GM18873 (cell line): ENCODE measurements around the gene RCL1.
A peak's percentile ranks its signal among the peaks of the same experiment; 100 is the strongest.
"Not testable (repeated sequence)": the region's sequence is repeated elsewhere in the genome, so short reads cannot be mapped to it uniquely, and the experiment has no call there.

Experiments
- ATAC-seq: cut with Tn5 transposase; IDR thresholded peaks from one replicate; pipeline ENCODE4 v1.9.1; 2021; ENCODE audit warnings: mild to moderate bottlenecking, moderate library complexity, moderate number of reproducible peaks; ENCODE audit not compliant: unreplicated experiment, low FRiP score

Gene RCL1

GRCh38 chr9:4781408-4781807 lies 11.3 kb upstream of the RCL1 start:
- no peak for ATAC-seq

DNA sequence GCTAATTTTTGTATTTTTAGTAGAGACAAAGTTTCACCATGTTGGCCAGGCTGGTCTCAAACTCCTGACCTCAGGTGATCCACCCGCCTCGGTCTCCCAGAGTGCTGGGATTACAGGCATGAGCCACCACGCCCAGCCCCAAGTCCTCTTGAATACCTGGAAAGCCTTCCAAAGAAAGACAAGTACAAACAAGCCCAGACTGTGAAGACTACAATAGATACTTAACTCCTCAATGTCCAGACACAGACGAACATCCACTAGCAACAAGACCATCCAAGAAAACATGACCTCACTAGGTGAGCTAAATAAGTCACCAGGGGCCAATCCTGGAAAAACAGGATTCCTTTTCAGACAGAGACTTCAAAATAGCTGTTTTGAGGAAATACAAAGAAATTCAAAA lies 9.6 kb upstream of the RCL1 start:
- ATAC-seq: not testable (repeated sequence)

DNA sequence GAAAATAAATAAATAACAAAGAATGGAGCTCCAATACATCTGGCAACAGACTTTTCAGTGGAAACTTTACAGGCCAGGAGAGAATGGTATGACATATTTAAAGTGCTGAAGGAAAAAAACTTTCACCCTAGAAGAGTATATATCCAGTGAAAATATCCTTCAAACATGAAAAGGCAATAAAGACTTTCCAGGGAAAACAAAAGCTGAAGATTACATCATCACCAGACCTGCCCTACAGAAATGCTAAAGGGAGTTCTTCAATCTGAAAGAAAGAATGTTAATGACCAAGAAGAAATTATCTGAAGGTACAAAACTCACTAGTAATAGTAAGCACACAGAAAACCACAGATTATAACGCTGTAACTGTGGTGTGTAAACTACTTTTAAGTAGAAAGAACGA lies 8.3 kb upstream of the RCL1 start:
- no peak for ATAC-seq

- ATAC-seq: no peak
Observed at GRCh38 chr9:4786599-4786998, 6.1 kb upstream of the RCL1 start.

- no peak for ATAC-seq
Observed at GRCh38 chr9:4787876-4788275, 4.9 kb upstream of the RCL1 start.

DNA sequence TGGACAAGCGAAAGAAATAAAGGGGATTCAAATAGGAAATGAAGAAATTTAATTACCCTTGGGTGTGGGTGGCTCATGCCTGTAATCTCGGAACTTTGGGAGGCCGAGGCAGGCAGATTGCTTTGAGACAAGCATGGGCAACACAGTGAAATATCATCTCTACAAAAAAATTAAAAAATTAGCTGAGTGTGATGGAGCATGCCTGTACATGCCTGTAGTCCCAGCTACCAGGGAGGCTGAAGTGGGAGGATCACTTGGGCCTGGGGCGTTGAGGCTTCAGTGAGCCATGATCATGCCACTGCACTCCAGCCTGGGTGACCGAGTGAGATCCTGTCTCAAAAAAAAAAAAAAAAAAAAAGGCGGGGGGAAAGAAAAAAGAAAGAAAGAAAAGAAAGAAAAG lies 4.0 kb upstream of the RCL1 start:
- ATAC-seq: no peak

DNA sequence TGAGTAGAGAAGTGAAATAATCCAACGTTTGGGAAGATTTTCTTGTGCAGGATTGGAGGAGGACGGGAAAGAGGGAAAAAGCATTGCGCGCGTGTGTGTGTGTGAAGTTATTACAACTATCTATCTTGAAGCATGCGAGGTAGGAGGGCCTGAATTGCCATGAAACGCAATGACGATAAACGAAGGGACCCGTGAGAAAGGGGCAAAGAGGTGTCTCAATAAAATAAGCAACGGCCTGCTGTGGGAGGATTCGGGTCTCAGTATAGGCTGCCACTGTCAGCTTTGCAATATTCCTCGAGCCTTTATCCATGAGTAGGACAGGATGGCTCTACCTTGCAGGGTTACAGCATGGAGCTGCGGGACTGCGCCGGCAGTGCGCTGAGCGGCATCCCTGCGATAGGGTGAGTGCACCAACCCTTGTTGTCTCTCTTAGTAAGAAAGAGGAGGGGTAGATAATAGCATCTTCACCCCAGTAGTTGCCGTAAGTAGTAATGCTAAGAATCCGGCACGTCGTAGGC lies 631 bp upstream of the RCL1 start:
- ATAC-seq: peak; percentile 27

DNA sequence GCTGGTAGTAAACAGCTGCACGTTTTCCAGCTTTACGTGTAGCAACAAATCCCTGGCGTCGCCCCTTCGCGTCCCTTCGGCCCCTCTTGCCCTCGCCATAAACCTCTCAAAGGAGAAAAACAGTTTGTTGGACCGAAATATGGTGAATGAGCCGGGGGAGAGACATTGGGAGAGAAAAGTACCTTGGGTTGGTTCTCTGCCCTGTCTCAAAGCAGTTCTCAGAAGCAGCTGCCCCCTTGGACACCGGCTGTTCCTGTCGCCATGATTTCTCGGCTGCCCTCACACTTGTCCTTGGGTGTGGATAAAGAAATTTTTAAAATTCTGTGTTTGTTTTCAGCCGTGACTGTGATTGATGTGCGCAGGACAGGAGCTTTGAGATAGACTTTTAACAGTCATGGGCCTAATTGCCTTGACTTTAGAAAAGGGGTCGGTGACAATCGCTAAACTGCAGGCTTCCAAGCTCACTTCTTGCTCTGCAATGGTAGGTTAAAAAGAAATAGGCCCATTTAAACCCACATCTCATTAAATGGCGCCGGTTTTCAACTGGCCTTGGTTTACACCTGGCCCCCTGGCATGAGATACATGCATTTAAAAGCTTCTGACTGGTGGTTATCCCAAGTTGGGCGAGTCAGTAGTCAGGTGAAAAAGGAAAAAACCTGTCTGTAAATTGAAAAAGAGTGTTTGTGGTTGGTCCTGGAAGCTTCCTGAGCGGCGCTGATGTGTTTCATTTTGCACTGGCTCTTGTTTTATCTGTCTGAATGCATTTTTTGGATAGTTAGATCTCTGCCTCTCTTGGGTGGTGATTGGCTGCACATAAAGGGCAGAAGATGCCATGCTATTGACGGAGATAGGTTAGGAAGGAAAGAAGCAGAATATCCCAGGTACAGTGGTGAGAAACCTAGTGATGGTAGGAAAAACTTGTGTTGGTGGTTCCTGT lies 983 bp downstream of the RCL1 start:
- no peak for ATAC-seq

DNA sequence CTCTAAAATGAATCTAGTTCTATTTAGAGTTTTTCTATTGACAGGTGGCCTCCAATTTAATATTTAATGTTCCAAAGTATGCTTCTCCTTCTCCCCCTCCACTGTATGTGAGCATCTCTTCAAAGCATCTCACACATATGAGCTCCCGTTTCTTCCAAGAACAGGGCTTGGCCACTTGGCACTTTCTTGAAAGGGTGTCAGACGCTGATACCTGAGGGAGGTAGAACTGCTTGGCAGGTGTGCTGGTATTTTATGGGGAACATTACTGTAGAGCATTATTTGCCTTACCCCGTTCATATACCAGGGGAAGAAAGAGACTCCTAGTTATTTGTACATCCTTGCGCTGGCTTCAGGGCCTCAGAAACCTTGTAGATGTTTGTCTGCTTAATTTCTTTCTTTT lies 1.9 kb downstream of the RCL1 start:
- ATAC-seq: no peak

- not testable (repeated sequence) for ATAC-seq
Observed at GRCh38 chr9:4795108-4795507, 2.4 kb downstream of the RCL1 start.

DNA sequence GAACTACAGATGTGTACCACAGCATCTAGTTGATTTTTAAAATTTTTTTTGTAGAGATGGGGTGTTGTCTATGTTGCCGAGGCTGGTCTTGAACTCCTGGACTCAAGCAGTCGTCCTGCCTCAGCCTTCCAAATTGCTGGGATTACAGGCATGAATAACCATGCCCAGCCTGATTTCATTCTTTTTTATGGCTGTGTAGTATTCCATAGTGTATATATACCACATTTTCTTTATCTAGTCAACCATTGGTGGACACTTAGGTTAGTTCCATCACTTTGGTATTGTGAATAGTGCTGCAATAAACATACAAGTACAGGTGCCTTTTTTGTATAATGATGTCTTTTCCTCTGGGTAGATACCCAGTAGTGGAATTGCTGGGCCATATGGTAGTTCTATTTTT lies 3.8 kb downstream of the RCL1 start:
- no peak for ATAC-seq

DNA sequence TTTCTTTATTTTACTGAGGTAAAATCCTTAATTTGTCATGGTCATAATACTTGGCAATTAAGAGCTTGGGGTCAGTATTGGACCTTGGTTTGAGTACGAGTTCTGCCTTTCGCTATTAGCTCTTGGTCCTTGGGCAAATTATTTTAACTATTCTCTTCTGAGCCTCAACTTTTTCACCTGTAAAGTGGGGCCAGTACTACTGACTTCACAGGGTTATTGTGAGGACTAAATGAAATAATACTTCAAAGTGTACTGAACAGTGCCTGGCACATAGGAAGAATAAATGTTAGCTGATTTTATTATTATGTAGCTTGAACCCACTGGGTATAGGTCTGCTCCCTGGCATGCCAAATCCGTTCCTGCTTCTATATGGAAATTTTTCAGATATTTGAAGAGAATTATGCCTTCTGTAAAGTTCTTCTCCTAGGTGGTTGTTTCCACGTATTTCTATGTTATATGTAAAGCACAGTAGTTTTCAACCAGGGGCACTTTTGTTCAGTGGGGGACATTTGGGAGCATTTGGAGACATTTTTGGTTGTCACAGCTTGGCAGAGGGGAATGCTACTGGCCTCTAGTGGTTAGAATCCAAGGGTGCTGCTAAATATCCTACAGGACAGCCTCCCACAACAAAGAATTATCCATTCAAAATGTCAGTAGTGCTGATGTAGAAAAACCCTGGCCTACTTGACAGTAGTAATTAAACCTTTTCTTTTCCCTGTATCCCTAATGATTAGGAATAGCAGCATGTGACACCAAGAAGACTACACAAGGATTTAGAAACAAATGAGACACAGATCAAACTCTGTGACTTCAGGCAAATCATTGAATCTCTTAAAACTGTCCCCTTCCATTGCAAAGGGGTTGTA lies 4.5 kb downstream of the RCL1 start:
- ATAC-seq: no peak

DNA sequence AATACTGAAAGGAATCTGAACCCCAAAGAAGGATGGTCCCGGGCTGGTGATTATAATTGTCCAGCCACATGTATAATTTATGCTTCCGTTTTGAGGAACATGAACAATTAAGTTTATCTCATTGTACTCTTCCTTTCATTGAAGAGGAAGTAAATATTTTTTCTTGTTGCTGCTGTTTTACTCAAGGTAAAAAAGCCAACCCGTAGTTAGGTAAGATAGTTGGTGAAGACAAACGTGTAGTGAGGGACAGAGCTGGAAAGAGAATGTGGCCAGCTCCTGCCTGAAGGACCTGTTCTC lies 5.1 kb downstream of the RCL1 start:
- no peak for ATAC-seq

DNA sequence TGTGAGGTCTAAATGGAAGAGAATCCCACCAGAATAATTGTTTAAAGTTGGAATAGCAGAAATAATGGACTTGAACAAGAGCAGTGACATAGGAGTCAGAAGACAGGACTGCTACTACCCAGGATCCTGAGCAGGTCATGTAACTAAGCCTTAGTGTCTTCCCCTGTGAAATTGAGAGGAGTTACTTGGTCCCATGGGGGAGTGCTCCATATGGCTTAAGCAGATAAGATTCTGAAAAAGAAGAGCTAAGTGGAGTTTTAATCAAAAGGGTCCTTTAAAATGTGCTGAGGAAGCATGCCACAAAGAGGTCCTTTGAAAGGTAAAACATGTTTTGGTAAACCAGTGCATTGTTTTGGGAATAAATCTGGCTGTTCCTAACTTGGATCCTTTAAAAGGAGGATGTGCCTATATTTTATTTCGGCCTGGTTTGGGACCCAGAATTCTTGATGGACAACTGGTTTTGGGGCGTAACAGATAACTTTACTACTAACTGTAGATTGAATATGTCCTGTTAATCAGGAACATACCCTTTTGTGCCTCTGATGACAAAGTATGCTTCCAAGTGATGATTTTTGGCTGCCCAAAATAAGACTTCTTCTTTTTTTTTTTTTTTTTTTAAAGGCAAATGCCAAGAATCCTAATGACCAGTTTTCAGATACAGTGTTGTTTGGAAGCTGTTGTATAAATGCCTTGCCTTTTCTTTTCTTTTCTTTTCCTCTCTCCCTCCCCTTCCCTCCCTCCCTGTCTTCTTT lies 5.7 kb downstream of the RCL1 start:
- no peak for ATAC-seq

DNA sequence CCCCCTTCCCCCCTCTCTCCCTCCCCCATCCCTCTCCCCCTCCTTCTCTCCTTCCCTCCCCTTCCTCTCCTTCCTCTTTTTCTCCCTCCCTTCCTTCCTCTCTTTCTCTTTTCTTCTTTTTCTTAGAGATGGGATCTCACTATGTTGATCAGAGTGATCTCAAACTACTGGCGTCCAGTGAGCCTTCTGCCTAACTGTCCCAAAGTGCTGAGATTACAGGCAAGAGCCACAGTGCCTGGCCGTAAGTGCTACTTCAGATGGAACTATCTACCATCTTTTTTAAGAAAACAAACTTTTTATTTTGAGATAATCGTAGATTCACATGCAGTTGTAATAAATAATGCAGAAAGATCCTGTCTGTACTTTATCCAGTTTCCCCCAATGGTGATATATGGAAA lies 6.3 kb downstream of the RCL1 start:
- no peak for ATAC-seq

DNA sequence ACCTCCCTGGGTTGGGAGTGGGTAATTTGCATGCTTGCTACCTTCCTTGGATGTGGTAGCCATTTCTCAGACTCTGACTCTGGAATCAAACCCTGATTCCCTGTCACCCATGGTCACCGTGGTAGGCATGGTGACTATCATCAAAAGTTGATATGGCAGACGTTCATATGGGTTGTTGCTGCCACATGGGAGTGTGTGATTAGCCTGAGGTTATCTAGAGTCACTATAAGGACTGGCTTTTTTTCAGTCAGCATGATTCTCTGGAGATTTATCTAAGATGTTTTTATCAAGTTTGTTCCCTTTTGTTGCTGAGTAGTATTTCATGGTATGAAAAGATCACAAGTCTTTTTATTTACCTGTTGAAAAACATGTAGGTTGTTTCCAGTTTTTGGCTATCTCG lies 7.0 kb downstream of the RCL1 start:
- no peak for ATAC-seq

DNA sequence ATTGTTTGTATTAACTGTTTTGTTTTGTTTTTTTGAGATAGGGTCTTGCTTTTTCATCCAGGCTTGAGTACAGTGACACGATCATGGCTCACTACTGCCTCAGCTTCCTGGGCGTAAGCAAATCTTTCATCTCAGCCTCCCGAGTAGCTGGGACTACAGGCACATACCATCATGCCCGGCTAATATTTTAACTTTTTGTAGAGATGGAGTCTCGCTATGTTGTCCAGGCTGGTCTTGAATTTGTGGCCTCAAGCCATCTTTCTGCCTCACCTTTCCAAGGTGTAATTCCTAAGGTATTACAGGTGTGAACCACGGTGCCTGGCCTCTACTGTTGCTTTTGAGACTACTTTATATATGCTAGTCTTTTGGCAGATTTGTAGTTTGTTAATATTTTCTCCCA lies 8.4 kb downstream of the RCL1 start:
- no peak for ATAC-seq

GRCh38 chr9:4803670-4804530 lies 11.2 kb downstream of the RCL1 start:
- ATAC-seq: no peak

DNA sequence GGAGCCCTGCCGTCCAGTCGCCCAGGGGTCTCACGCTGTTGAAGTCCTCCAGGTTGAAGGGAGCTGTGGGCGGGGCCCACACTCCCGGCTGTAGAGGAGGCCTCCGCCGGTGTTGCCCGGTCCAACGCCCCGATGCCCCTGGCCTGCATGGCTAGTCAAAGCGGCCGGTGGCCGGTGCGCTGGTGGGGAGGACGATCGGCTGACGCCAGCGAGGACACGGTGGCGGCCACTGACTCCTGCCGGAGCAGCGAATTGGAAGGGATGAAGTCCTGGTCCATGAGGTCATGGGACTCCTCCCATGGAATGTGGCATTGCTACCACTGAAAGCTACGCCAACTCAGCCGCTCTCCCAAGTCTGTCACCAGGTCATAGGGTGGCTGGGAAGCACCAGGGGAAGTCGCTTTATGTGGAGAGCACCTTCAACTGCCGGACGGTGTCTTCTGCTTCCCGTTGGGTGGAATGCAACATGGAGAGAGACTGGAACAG lies 11.8 kb downstream of the RCL1 start:
- ATAC-seq: no peak
